ENCODE results near the gene DTX1. TPM values are rescaled to one million over a fixed set of nuclear protein-coding genes. Genes with fewer than 3 reads are reported as not detected.

The DTX1 gene
- total RNA-seq, 1 experiment from 2014 or later, result 5.5 TPM

GRCh38 chr12:113051759-113052158, 4.8 kb upstream of the DTX1 start:
- CTCF ChIA-PET, result no interaction called here
- BruUV-seq (replicated peaks), result no TSS peak
- Histone ChIP-seq H3K27me3 (replicated peaks; ENCODE audit: insufficient read depth, low read depth, low read length, poor library complexity) (peaks cover 15% of the 10 kb centered on the region), H3K27ac (ENCODE audit: low read depth, low read length, poor library complexity, severe bottlenecking) (no peak overlapping the region), H3K9me3 (ENCODE audit: low read depth, low read length, poor library complexity, severe bottlenecking) (no peaks in the 10 kb centered on the region), H3K4me3 (ENCODE audit: low read depth, low read length, poor library complexity, severe bottlenecking) (no peak overlapping the region), H3K36me3 (ENCODE audit: insufficient read depth, low read length, poor library complexity, severe bottlenecking) (no peaks in the 10 kb centered on the region), H3K4me1 (ENCODE audit: insufficient read depth, low read length, poor library complexity, severe bottlenecking) (no peaks in the 10 kb centered on the region)
- TF ChIP-seq EZH2 (IDR thresholded peaks at IDR 0.05; ENCODE audit: borderline replicate concordance, low read depth, low read length, poor library complexity, severe bottlenecking) (no peak), CTCF (conservative IDR thresholded peaks at IDR 0.05; ENCODE audit: low read depth, low read length) (no peak)
- POLR2A ChIA-PET (ENCODE audit: low non-redundant PET), result no interaction called here
- intact Hi-C loops (cut with micrococcal nuclease; ENCODE audit: unreplicated experiment), result loop anchor here (5.0 to 10.0 kb wide), 3 partner anchors 46 to 373 kb away; partner anchors contain the start of gene SDSL
- no peak for DNase-seq (ENCODE audit: low spot score)

- Histone ChIP-seq H3K4me3 (ENCODE audit: low read depth, low read length, poor library complexity, severe bottlenecking) (no peak overlapping the region), H3K9me3 (ENCODE audit: low read depth, low read length, poor library complexity, severe bottlenecking) (no peaks in the 10 kb centered on the region), H3K36me3 (ENCODE audit: insufficient read depth, low read length, poor library complexity, severe bottlenecking) (no peaks in the 10 kb centered on the region), H3K27me3 (replicated peaks; ENCODE audit: insufficient read depth, low read depth, low read length, poor library complexity) (peaks cover 15% of the 10 kb centered on the region), H3K4me1 (ENCODE audit: insufficient read depth, low read length, poor library complexity, severe bottlenecking) (no peaks in the 10 kb centered on the region), H3K27ac (ENCODE audit: low read depth, low read length, poor library complexity, severe bottlenecking) (no peak overlapping the region)
- intact Hi-C loops (cut with micrococcal nuclease; ENCODE audit: unreplicated experiment), result loop anchor here (5.0 to 10.0 kb wide), 3 partner anchors 45 to 372 kb away; partner anchors contain the start of gene SDSL
- no peak for DNase-seq (ENCODE audit: low spot score)
- ChIA-PET CTCF (no interaction called here), POLR2A (ENCODE audit: low non-redundant PET) (no interaction called here)
- BruUV-seq (replicated peaks), result no TSS peak
- TF ChIP-seq EZH2 (IDR thresholded peaks at IDR 0.05; ENCODE audit: borderline replicate concordance, low read depth, low read length, poor library complexity, severe bottlenecking), result no peak
- no peak for TF ChIP-seq CTCF (conservative IDR thresholded peaks at IDR 0.05; ENCODE audit: low read depth, low read length)
These were observed 4.2 kb upstream of the DTX1 start for GRCh38 chr12:113052326-113052725.

- DNase-seq (ENCODE audit: low spot score), result no peak
- Histone ChIP-seq H3K4me1 (ENCODE audit: insufficient read depth, low read length, poor library complexity, severe bottlenecking) (no peaks in the 10 kb centered on the region), H3K27ac (ENCODE audit: low read depth, low read length, poor library complexity, severe bottlenecking) (no peak overlapping the region), H3K36me3 (ENCODE audit: insufficient read depth, low read length, poor library complexity, severe bottlenecking) (no peaks in the 10 kb centered on the region), H3K27me3 (replicated peaks; ENCODE audit: insufficient read depth, low read depth, low read length, poor library complexity) (peaks cover 15% of the 10 kb centered on the region), H3K4me3 (ENCODE audit: low read depth, low read length, poor library complexity, severe bottlenecking) (no peak overlapping the region), H3K9me3 (ENCODE audit: low read depth, low read length, poor library complexity, severe bottlenecking) (no peaks in the 10 kb centered on the region)
- intact Hi-C loops (cut with micrococcal nuclease; ENCODE audit: unreplicated experiment), result loop anchor here (5.0 to 10.0 kb wide), 3 partner anchors 42 to 370 kb away; partner anchors contain the start of gene SDSL
- ChIA-PET POLR2A (ENCODE audit: low non-redundant PET) (no interaction called here), CTCF (no interaction called here)
- BruUV-seq (replicated peaks), result no TSS peak
- TF ChIP-seq EZH2 (IDR thresholded peaks at IDR 0.05; ENCODE audit: borderline replicate concordance, low read depth, low read length, poor library complexity, severe bottlenecking) (no peak), CTCF (conservative IDR thresholded peaks at IDR 0.05; ENCODE audit: low read depth, low read length) (no peak)
These were observed 1.5 kb upstream of the DTX1 start for GRCh38 chr12:113054948-113055486.
